Renal cortex interstitium (tissue), 11 donors: ENCODE results near the gene SMIM41. TPM values are rescaled to one million over a fixed set of nuclear protein-coding genes. Genes with fewer than 3 reads are reported as not detected.
"Not testable (repeated sequence)": the region's sequence is repeated elsewhere in the genome, so short reads cannot be mapped to it uniquely, and the experiment has no call there.

ENCODE experiments used
- DNase-seq, 11 donors: peaks; one replicate each; pipeline ENCODE4 v3.0.0-alpha.2; 2013; ENCODE audit warnings: low read depth in 9 of 11, low spot score in 4 of 11; ENCODE audit errors: extremely low read depth in 1 of 11
- polyA plus RNA-seq, 3 donors: library from polyadenylated mRNA; unstranded; fragments of 120-200 nt; gene quantifications; one replicate each; pipeline ENCODE4 v1.2.1, GENCODE V29; 2013; ENCODE audit not compliant: insufficient read length in 3 of 3

Gene SMIM41
- polyA plus RNA-seq, 3 donors: 0.34 to 0.73 (median 0.69) TPM

DNA sequence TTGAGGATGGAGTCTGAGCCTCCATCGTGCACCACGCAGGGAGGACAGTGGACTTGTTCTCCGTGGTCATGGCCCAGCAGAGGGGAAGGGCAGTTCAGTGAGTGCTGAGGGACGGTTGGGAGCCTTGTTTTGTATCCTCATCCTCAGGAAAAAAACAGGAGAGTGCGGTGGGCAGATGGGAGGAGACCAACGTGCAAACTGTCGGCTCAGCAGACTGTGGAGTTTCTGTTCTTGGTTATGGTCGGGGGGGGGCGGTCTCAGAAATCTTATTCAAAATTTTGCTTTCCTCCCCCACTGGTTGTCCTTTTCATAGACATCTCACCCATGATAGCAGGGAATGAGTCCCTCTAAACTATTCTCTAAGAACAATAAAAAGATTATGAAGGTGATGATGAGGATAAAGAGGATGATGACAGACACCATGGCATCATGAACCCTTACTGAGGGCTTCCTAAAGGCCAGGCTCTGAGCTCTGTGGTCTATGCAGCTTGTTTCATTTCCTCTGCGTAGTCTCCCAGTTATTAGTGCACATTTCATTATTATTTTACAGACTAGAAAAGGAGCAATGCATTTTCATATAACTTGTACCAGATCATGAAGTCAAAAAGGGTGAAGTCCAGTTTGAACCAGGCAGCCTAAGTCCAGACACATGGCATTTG is 25.1 kb downstream of the SMIM41 start:
- not testable (repeated sequence) for DNase-seq

- not testable (repeated sequence) for DNase-seq
Measured at GRCh38 chr12:52116222-52117125, 37.0 kb downstream of the SMIM41 start.

DNA sequence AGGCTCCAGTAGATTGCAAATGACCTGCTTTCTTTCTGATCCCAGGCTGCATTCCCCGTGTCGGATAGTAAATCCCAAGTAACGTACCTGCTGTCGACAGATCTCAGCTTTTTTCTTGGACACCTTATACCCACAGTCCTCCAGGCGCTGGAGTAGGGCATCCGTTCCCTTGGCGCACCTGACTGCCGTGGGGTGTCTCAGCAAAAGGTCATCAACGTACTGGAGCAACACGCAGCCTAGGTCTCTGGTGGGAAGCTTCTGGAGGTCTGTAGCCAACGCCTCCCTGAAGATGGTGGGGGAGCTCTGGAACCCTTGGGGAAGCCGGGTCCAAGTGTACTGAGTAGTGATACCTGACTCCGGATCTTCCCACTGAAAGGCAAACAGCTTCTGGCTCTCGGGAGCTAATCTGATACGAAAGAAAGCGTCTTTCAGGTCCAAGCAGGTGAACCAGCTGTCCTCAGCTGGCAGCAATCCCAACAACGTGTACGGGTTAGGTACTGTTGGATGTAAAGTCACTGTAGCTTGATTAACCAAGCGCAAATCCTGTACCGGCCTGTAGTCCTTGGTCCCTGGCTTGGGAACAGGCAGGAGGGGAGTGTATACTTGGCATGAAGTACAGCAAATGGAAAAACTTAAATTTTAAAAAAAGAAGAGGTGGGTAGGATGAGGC is 38.4 kb downstream of the SMIM41 start:
- DNase-seq: not testable (repeated sequence)

DNA sequence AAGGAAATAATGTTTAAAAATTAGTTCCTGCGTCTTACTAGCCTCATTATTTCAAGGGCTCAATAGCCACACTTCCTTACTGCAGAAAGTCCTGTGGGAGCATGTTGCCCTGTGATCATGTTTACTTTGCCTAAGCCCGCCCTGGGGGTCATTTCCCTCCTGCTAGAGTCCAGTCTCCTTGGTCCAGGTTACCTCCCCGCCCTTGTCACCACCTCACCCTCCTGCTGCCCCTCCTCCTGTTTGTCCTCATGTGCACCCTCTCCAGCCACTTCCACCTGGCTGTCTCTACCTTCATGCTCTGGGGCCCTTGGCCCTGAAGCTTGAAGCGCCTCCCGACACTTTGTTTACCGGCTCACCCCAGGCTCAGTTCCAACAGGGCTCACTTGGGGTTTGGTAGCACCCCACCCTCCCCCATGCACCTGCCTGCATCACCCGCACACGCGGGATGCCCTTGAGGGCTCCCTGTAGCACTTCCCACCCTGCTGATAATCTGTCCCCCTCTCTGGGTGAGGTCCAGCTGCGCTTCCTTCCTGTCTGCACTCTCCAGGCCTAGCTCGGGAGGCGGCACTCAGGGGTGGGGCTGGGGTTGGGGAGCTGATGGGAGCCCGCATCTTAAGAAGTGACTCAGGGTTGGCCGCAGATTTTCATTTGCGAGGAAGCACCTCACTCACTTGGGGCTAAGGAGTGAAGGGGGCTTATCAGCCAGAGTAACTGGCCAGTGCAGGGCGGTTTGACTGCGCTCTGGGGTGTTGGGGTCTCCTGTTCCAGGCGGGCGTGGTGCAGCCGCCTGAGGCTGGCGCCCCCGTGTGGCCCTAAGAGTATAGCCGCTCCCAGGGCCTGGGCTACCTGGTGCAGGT is 40.1 kb downstream of the SMIM41 start:
- peak in 1 of 11 donors; percentile 36 for DNase-seq

DNA sequence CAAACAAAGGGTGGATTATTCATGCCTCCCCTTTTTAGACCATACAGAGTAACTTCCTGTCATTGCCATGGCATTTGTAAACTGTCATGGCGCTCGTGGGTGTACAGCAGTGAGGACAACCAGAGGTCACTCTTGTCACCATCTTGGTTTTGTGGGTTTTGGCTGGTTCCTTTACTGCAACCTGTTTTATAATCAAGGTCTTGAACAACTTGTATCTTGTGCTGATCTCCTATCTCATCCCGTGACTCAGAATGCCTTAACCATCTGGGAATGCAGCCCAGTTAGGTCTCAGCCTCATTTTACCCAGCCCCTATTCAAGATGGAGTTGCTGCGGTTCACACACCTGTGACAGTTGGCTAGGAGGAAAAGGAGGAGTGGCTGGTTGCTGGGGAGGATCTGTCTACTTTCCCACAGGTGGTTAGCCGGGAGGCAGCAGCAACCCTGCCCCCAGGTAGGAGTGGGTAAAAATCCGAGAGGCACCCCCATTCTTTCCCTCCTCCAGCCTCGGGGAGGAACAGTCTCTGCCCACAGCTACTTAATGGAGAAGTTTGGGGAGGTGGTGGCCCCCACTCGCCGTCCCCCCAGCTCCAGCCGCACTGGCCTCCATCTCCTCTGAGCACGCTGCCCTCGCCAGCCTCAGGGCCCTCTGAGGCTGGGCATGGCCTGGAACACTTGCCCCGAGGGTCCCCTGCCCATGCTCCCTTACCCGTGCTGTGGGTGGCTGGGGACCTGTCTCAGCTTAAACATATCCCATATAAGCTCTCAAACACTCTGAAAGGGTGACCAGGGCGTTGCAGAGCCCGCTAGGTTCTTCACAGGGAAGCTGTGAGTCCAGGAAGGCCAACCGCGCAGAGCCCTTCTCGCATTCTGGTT is 41.7 kb downstream of the SMIM41 start:
- no peak for DNase-seq

GRCh38 chr12:52121824-52122539 is 42.5 kb downstream of the SMIM41 start:
- peak in 4 of 11 donors; percentile 61 to 68 (median 62) for DNase-seq

DNA sequence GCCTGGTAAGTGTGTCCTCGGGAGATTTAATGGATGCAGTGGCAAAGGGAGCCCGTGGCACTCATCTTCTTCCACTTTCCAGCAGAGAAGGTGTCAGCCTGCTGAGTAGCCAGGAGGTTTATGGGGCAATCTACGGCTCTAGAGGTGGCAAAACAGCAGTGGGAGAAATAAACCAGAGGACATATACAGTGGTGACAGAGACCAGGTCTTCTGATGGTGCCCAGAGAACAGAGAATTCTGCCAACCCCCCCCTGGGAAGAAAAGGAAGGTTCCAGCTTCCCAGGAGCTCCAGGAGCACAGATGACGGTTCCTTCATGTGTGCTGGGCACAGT is 43.0 kb downstream of the SMIM41 start:
- no peak for DNase-seq

GRCh38 chr12:52122904-52123303 is 43.4 kb downstream of the SMIM41 start:
- DNase-seq: no peak

DNA sequence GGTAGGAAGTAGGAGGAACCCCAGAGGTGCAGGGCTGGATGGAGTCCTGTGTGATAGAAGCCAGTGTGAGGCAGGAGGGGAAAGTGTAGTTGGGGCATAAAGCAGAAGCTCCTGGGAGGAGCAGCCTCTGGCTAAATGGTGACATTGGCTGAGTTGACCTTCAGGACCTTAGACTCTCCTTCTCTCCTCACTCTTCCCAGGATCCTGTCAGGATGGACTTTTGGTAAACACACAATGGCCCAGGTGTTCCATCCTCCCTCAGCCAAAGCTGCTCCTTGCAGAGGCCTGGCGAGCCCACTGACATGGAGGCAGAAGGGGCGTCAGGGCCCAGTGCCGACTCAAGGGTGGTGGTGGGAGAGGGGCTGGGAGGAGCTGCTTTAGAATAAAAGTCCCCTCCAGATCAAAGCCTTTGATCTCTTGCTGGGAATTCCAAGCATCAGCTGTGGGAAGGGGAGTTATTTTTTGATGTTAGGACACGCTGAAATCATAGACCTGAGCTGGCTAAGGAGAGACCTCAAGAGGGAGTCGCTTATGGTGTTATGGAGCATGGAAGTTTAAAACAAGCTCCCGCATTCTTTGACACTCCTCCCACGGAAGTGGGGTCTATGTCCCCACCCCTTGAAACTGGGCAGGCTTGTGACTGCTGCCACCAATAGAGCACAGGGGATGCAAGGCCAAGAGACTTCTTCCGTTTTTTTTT is 44.1 kb downstream of the SMIM41 start:
- peak in 1 of 11 donors; percentile 35 for DNase-seq

- DNase-seq: no peak
Measured at GRCh38 chr12:52125476-52125900, 46.0 kb downstream of the SMIM41 start.

- DNase-seq: no peak
Measured at GRCh38 chr12:52126050-52126604, 46.6 kb downstream of the SMIM41 start.

DNA sequence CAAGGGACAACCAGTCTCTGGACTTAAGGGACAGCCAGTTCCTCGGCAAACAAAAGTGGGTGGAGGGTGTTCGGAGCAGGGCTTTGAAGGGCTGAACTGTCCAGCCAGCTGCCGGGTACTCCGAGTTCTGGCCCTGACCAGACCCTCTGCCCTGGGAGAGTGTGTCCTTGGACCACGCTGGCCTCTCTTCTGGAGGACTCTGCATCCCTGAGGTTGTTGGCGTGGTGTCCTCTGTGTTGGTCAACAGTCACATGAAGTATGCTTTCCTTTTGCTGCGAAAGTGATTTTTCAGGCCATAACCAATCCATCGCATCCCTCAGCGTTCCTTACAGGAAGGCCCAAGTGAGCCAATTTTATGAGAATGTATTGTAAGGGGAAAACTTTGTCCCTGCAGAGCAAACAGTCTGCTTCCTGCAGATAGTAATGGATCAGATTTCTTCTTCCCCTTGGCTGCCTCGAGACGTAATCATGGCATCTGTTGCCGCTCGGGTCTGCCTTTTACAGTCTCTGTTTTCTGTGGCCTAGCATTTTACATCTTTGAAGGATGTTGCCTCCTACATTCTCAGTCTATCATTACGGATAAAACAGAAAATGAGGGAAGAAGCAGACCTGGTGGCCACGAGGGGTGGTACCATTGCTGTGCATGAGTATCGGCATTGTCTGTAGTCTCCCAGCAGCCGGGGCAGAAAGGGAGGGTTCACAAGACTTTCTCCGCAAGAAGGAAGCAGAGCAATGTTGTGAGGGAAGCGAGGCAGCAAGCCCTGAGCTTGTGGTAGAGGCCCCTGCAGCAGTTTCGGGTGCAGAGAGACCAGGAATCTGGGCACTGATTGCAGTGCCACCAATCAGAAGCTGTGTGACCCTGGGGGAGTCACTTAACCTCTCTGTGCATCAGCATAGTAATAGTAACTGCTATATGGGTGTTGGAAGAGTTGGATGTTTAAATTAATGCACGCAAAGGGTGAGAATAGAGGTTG is 47.4 kb downstream of the SMIM41 start:
- peak in 1 of 11 donors; percentile 25 for DNase-seq

DNA sequence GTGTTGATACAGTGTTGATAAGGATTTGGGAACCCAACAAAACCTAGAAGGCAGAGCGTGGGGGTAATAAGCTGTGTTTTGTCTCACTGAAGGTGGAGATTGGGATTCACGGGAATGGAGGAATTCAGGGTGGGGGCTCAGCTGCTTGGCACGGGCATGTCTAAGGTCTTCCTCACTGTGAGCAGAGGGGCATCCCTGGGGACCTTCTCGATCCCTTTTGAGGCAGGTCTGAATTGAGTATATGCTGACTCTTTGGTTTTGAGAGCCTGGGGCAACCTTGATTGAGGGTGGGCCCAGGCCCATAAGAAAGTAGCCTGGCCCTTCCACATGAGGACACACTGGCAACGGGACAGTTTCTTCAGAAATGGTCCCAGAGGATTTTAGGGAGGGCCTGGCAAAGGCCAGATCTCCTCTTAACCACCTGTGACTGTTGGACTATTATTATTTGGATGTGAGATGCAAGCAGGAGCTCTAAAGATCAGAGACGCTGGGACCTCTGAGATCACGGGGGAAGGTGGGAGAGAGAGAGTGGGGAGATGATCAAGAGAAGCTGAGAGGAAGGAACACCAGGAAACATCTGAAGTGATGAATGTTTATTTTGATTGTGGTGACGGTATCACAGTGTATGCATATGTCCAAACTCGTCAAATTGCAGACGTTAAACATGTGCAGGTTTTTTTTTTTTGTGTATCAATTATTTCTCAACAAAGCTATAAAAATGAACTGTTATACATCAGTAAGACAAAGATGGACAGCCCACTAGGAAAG is 48.4 kb downstream of the SMIM41 start:
- DNase-seq: no peak

GRCh38 chr12:52130711-52131110 is 51.2 kb downstream of the SMIM41 start:
- no peak for DNase-seq

GRCh38 chr12:52132754-52133161 is 53.3 kb downstream of the SMIM41 start:
- no peak for DNase-seq
